Measurements from ENCODE around the gene AOC3. TPM values are rescaled to one million over a fixed set of nuclear protein-coding genes. Genes with fewer than 3 reads are reported as not detected.

The AOC3 gene
- total and polyA plus RNA-seq, 2 of the 13 experiments (the other 11 are each of a cell fraction or from before 2014, with no cell fraction given) = 8.7 to 51.7 TPM

DNA sequence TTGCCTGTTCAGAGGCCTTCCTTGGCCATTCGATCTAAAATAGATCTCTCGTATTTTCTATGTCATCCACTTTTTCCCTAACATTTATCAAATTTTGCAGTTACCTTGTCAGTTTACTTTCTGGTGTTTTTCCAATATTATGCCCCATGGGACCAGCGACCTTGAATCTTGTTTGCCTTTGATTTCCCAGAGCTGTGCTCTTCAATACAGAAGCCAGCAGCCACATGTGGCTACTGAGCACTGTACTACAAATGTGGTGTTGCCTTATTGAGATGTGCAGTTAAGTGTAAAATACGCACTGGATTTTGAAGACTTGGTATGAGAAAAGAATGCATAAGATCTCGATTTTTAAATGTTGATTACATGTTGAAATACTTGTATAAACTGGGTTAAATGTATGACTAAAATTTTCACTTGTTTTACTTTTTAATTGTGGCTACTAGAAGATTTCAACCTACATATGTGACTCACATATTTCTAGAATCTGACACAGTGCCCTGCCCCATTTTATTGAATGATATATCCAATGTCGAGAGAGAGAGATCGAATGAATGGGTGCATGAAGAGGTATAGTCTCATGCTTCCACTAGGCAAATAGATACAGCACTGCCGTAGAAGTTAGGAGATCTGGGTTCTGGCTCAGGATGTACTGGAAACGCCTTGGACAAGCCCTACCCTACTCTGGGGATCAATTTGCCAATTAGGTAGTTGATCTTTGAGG is 18.6 kb upstream of the AOC3 start (continued):
- no peak for TF ChIP-seq HNRNPK (IDR thresholded peaks at IDR 0.05; ENCODE audit: low read depth, low read length, poor library complexity, severe bottlenecking)
- no peak for TF ChIP-seq RXRA (CRISPR knock-in tag; IDR thresholded peaks at IDR 0.05)
- TF ChIP-seq ZNF766 (CRISPR knock-in tag; IDR thresholded peaks at IDR 0.05; ENCODE audit: borderline replicate concordance) = no peak
- TF ChIP-seq ARHGAP35 (CRISPR knock-in tag; IDR thresholded peaks at IDR 0.05; ENCODE audit: borderline replicate concordance) = no peak
- no peak for TF ChIP-seq ZEB1 (IDR thresholded peaks at IDR 0.05; ENCODE audit: insufficient replicate concordance, low read depth)
- no peak for TF ChIP-seq NFRKB (IDR thresholded peaks at IDR 0.05)
- no peak; the same call in 1 of the 2 replicates for TF ChIP-seq SALL1 (CRISPR knock-in tag; IDR thresholded peaks at IDR 0.05)
- no peak for TF ChIP-seq ATAD3A (CRISPR knock-in tag; IDR thresholded peaks at IDR 0.05)
- no peak for TF ChIP-seq ZFP82 (CRISPR knock-in tag; IDR thresholded peaks at IDR 0.05; ENCODE audit: borderline replicate concordance)
- TF ChIP-seq ZNF235 (CRISPR knock-in tag; IDR thresholded peaks at IDR 0.05; ENCODE audit: borderline replicate concordance) = no peak
- TF ChIP-seq ZNF264 (CRISPR knock-in tag; IDR thresholded peaks at IDR 0.05) = no peak
- TF ChIP-seq, protein P1, sequence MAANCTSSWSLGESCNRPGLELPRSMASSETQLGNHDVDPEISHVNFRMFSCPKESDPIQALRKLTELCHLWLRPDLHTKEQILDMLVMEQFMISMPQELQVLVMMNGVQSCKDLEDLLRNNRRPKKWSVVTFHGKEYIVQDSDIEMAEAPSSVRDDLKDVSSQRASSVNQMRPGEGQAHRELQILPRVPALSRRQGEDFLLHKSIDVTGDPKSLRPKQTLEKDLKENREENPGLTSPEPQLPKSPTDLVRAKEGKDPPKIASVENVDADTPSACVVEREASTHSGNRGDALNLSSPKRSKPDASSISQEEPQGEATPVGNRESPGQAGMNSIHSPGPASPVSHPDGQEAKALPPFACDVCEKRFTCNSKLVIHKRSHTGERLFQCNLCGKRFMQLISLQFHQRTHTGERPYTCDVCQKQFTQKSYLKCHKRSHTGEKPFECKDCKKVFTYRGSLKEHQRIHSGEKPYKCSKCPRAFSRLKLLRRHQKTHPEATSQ (CRISPR knock-in tag; IDR thresholded peaks at IDR 0.05; ENCODE audit: borderline replicate concordance) = no peak
- TF ChIP-seq ZNF263 (CRISPR knock-in tag; IDR thresholded peaks at IDR 0.05) = peak; percentile 24; the same call in 1 of the 2 replicates
- TF ChIP-seq ZNF136 (CRISPR knock-in tag; IDR thresholded peaks at IDR 0.05; ENCODE audit: low read depth) = no peak
- no peak for TF ChIP-seq ZBTB3 (CRISPR knock-in tag; IDR thresholded peaks at IDR 0.05; ENCODE audit: borderline replicate concordance, low read depth)
- TF ChIP-seq RORA (CRISPR knock-in tag; IDR thresholded peaks at IDR 0.05) = no peak
- no peak for TF ChIP-seq RBAK (CRISPR knock-in tag; IDR thresholded peaks at IDR 0.05)
- TF ChIP-seq, protein P2, sequence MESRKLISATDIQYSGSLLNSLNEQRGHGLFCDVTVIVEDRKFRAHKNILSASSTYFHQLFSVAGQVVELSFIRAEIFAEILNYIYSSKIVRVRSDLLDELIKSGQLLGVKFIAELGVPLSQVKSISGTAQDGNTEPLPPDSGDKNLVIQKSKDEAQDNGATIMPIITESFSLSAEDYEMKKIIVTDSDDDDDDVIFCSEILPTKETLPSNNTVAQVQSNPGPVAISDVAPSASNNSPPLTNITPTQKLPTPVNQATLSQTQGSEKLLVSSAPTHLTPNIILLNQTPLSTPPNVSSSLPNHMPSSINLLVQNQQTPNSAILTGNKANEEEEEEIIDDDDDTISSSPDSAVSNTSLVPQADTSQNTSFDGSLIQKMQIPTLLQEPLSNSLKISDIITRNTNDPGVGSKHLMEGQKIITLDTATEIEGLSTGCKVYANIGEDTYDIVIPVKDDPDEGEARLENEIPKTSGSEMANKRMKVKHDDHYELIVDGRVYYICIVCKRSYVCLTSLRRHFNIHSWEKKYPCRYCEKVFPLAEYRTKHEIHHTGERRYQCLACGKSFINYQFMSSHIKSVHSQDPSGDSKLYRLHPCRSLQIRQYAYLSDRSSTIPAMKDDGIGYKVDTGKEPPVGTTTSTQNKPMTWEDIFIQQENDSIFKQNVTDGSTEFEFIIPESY (CRISPR knock-in tag; IDR thresholded peaks at IDR 0.05) = no peak
- TF ChIP-seq NCOR1 (IDR thresholded peaks at IDR 0.05; ENCODE audit: borderline replicate concordance, low read length) = no peak
- no peak for TF ChIP-seq SIX1 (CRISPR knock-in tag; IDR thresholded peaks at IDR 0.05; ENCODE audit: borderline replicate concordance)
- no peak for TF ChIP-seq KAT7 (CRISPR knock-in tag; IDR thresholded peaks at IDR 0.05; ENCODE audit: borderline replicate concordance)
- TF ChIP-seq ZNF644 (CRISPR knock-in tag; IDR thresholded peaks at IDR 0.05; ENCODE audit: low read depth) = peak; percentile 32; the same call in 1 of the 2 replicates
- TF ChIP-seq ZNF652 (CRISPR knock-in tag; IDR thresholded peaks at IDR 0.05; ENCODE audit: borderline replicate concordance, low read depth) = peak; percentile 6; the same call in 1 of the 2 replicates
- TF ChIP-seq ZNF75D (CRISPR knock-in tag; IDR thresholded peaks at IDR 0.05; ENCODE audit: borderline replicate concordance) = no peak
- no peak for TF ChIP-seq ZNF672 (CRISPR knock-in tag; IDR thresholded peaks at IDR 0.05)
- no peak for TF ChIP-seq TCF7 (IDR thresholded peaks at IDR 0.05; ENCODE audit: low read depth)
- TF ChIP-seq AGO2 (optimal IDR thresholded peaks at IDR 0.05; ENCODE audit: low read depth, low read length) = no peak
- TF ChIP-seq, protein P3, sequence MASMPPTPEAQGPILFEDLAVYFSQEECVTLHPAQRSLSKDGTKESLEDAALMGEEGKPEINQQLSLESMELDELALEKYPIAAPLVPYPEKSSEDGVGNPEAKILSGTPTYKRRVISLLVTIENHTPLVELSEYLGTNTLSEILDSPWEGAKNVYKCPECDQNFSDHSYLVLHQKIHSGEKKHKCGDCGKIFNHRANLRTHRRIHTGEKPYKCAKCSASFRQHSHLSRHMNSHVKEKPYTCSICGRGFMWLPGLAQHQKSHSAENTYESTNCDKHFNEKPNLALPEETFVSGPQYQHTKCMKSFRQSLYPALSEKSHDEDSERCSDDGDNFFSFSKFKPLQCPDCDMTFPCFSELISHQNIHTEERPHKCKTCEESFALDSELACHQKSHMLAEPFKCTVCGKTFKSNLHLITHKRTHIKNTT (CRISPR knock-in tag; IDR thresholded peaks at IDR 0.05) = no peak

Data from HepG2 (cell line).